NCI-H226 (cell line): ENCODE results near the gene MRPL54.
"Not testable (repeated sequence)": the region's sequence is repeated elsewhere in the genome, so short reads cannot be mapped to it uniquely, and the experiment has no call there.

Experiments used
- DNase-seq: peaks from one replicate; pipeline ENCODE4 v3.0.0-alpha.2; 2015

The MRPL54 gene

DNA sequence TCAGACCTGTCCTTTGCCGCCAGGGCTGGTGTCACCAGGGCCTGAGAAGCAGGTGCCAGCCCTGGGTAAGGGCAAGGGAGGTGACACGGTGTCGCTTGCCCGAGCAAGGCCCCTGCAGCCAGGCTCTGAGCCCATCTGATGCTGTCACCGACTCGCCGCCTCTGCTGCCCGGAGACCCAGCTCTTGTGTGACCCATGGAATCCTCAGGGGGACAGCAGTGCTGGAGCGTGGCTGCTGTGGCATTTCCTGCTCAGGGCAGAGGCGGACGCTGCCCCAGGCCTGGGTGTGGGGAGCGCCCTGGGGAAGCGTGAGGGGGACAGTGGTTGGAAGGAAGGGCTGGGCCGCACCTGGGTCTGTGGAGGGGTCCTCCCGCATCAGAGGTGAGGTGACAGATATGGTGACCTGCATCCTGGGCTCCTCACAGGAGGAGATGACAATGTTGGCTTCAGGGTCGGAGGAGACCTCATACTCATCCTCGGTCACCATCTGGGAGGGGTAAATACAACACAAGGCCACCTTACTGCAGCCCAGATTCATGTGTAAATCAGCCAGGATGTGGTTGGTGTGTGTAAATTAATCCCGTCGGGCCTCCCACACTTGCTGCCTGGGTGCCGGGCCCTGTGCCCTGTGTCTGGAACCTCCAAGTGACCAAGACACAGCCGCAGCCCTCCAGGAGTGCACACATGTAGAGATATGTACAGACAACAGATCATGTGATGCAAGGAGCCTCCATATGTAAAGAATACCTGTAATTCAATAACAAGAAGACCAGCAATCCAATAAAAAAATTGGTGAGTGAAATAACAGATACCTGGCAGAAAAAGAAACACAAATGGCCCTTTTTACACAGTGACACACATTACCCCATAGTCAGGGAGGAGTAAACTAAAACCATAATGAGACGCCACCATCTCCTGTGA lies 51.3 kb downstream of the MRPL54 start:
- DNase-seq, result no peak

DNA sequence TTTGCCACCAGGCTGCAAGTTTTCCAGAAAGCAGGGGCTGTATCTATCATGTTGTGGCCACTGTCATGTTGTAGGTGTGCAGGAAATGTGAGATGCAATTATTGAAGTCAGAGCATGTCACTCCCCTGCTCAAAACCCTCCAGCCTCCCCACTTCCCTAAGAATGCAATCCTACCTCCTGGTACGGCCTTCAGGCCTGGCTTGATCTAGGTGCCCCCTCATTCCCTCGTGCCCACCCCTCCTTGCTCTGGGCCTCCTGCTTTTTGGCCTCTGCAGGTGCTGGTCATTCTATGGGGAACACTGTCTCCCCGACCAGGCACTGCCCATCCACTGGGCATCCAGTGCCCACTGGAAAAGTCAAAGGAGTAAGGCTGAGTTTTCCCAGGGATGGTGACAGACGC lies 52.2 kb downstream of the MRPL54 start:
- DNase-seq, result no peak

DNA sequence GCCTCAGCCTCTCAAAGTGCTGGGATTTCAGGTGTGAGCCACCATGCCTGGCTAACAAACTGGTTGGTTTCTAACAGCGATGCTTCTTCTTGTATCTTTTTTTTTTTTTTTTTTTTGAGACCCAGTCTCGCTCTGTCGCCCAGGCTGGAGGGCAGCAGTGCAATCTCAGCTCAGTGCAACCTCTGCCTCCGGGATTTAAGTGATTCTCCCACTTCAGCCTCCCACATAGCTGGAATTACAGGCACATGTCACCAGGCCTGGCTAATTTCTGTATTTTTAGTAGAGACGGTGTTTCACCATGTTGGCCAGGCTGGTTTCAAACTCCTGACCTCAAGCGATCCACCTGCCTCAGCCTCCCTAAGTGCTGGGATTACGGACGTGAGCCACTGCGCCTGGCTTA lies 53.7 kb downstream of the MRPL54 start:
- not testable (repeated sequence) for DNase-seq

DNA sequence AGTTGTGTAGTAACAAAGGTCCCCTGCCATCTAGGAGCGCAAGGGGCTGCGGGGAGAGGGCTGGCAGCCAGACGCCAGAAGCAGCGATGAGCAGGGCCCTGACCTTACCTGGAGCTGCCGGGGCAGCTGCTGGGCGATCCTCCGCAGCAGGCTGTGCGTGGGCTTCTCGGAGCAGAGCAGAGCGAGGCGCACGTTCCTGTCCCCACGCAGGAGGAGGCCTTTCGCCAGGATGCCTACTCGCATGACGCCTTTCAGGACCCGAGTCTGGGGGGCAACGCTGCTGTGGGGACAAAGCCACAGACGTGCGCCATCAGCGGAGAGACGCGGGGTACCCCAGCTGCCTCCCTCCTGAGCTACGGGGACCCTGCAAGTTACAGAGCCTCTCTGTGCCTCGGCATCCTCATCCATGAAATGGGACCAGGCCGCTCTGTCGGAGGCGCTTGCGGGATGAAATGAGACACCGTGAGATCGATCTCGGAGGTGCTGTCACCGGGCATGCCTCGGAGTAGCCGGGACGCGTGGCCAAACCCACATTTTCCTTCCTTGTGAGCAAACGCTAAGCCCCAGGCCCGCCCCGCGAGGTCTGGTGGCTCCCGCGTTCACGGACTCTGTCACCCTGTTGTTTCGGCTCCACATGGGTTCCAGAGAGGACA lies 54.2 kb downstream of the MRPL54 start:
- DNase-seq, result no peak
